NCI-H2227 (cell line): ENCODE results near the gene RNF26.

Source experiments
- DNase-seq: peaks from one replicate; lab custom pipeline; 2025; ENCODE audit not compliant: unreplicated experiment; lab: John Stamatoyannopoulos, UW

The RNF26 gene

DNA sequence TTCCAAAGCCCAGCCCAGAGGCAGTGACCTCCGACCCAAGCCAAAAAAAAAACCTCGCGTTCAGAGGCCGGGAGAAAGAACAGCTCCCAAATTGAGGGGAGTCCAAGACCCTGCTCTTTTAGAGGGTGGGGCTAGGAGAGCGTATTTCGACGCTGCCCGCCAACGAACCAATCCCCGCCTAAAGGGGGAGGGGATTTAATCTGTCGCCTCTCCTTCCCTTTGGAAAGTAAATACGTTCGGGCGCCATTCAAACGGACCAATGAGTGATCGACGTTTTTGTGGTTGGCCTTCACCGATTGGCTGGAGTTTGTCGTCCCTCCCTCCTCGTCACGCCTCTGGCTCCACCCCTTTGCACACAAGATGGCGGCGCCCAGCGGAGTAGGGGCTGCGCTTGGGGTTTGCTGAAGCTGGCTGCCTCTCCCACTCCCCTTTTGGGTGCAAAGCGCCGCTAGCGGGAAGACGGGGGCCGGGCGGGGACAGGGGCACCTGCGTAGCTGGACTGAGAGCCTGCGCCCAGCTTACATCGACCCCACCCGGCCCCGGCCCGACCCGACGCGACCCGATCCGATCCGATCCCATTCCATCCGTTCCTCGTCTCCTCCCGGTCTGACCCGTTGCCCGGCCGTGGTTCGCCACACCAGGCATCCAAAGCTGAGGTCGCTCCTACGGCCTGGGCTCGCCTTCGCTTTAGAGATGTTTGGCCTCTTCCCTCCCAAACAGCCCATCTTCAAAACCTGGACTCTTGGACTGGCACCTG is at the start of gene RNF26:
Gene RNF26, plus strand, starts transcription at position 354 of the 757 bp plus-strand sequence. CDS start 596 bp downstream, outside the sequence.
- DNase-seq, result peak; percentile 96

DNA sequence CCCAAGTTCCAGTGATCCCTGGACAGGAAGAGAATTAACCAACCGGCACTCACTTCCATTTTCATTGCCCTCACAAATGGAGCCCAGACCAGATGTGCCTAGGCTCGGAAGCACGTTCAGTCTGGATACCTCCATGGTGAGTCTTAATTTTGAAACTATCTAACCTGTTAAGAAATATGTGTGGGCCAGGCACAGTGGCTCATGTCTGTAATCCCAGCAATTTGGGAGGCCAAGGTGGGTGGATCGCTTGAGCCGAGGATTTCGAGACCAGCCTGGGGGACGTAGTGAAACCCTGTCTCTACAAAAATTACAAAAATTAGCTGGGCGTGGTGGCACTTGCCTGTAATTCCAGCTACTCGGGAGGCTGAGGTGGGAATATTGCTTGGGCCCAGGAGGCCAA is 48.9 kb upstream of the RNF26 start:
- DNase-seq, result no peak

DNA sequence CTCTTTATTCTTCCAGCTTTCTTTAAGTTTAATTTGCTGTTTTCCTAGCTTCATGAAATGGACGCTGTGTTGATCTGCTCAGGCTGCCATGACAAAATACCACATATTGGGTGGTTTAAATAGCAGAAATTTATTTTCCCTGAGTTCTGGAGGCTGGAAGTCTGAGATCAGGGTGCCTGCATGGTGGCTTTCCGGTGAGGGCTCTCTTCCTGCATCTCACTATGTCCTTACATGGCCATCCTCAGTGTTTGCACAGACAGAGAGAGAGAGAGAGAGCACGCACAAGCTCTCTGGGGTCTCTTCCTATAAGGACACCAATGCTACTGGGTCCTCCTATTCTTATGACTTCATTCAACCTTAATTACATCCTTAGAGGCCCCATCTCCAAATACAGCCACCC is 46.1 kb upstream of the RNF26 start:
- no peak for DNase-seq

DNA sequence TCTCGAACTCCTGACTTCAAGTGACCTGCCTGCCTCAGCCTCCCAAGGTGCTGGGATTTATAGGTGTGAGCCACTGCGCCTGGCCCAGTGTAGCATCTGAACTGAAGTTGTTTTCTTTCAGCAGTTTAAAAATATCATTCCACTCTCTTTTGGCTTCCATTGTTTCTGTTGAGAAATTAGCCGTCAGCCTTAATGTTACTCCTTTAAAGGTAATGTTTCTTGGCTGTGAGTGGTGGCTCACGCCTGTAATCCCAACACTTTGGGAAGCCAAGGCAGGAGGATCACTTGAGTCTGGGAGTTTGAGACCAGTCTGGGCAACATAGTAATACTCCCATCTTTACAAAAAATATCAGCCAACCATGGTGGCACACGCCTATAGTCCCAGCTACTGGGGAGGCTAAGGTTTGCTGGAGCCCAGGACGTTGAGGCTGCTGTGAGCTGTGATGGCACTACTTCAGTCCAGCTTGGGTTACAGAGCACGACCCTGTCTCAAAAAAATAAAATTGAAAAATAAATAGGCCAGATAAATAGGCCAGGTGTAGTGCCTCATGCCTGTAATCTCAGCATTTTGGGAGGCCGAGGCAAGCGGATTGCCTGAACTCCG is 43.3 kb upstream of the RNF26 start:
- no peak for DNase-seq

GRCh38 chr11:119293461-119293860 is 40.9 kb upstream of the RNF26 start:
- DNase-seq, result no peak

- DNase-seq, result no peak
These were observed 39.1 kb upstream of the RNF26 start for GRCh38 chr11:119295178-119295577.

DNA sequence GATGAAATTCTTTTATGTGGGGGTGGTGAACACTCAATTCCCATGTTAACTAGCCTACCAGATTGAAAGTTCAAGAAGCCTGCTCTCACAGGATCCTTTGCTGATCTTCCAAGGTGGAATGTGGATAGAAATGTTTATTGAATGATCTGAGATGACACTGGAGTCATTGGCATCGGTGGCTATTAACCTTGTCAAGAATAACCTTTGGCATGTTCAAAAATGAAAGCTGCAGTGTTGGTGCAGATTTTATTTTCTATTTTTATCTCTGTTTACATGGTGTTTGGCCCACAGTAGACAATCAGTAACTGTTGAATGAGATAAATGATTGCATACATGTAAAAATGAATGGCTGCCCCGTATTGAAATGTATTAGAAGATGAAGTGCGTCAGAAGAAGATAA is 36.4 kb upstream of the RNF26 start:
- DNase-seq, result no peak

DNA sequence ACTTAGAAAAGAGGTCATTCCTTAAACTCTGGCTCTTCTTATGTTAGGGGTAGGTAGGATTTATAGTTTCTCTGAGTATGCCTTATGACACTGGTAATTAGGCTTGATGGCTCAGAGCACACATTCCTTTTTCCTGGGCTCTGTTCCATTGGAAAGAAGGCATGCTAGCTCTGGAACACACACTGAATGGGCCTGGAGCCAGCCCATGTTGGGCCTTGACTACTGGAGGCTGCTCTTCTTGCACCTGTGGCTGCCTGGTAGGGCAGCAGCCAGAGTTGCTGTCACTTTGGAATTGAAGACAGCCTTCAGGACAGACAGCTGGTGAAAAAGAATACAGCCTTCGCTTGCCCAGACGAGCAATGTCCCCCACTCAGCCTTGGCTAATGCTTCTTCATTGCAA is 35.6 kb upstream of the RNF26 start:
- DNase-seq, result no peak

DNA sequence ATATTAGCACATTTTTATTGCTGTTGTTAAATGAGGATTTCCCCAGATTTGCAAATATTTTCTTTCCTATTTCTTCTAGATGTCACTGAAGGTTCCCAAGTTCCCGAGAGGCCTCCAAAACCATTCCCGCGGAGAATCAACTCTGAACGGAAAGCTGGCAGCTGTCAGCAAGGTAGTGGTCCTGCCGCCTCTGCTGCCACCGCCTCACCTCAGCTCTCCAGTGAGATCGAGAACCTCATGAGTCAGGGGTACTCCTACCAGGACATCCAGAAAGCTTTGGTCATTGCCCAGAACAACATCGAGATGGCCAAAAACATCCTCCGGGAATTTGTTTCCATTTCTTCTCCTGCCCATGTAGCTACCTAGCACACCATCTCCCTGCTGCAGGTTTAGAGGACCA is 34.9 kb upstream of the RNF26 start:
- DNase-seq, result no peak

DNA sequence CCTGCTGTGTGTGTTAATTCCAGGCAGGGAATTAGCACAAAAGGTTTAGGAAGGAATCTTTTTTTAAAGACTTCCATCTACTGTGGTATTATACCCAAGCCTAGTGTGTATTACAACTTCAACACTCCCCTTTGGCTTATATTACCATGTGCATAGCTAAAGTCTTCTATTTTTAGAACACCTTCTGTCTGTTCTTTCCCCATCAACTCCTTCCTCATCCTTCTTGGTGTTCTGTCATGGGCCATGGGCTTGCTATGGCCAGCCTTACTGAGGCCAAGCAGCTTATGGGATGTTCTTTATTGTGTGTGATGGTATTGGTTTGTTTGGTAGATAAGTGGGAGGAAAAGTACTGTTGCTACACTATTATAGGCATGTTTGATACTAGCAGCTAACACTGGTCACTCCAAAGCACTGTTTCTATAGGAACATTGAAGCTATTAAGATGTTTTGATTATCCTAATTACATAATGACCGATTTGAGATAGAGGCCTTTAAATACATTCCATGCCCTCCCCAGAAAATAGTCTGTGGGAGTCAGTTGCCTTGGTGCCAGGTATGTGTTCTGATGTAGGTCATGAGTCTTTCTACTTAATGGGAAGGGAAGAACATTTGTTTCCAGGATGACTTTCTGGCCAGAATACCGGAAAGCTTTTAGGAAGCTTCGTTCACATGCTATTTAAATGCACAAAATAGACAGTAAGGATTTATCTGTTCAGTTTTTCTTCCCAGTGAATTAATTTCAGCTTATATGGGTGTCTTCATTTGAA is 33.9 kb upstream of the RNF26 start:
- no peak for DNase-seq

- no peak for DNase-seq
These were observed 31.1 kb upstream of the RNF26 start for GRCh38 chr11:119303227-119303718.

DNA sequence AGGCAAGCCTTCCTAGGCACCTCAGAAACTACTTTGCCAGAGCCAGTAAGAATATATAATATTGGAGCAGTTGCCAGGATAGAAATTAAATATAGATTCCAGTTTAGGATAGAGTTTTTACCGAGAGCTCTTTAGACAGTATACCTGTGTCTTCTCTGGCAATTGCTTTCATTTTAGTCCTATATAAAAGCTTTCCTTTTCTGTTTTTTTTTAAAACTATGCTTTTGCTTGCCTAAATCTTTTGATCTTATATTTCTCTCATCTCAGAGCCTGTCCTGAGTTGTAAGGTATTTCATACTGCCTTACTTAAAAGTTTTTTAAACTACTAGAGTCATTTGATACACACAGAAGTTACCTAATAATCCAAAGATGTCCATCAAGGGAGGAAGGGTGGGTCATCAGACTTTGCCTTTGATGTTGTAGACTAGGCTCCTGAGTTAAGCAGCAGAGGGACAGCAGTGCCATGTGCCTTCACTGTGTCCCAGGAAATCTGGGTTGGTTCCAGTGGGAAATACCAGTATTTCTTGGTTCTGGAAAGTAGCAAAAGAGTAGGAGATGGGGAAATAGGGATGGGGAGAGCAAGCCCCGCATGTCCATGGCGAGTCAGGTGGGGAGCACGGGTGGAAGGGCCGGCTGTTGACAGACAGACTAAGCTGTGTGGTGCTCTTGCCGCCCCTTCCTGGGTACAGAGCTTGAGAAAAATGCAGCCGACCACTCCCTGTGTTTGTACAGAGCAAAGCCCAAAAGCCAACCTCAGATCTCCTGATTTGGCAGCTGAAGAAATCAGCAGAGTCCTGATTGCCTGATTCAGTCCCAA is 28.6 kb upstream of the RNF26 start:
- DNase-seq, result no peak

GRCh38 chr11:119306373-119306890 is 27.9 kb upstream of the RNF26 start:
- no peak for DNase-seq

DNA sequence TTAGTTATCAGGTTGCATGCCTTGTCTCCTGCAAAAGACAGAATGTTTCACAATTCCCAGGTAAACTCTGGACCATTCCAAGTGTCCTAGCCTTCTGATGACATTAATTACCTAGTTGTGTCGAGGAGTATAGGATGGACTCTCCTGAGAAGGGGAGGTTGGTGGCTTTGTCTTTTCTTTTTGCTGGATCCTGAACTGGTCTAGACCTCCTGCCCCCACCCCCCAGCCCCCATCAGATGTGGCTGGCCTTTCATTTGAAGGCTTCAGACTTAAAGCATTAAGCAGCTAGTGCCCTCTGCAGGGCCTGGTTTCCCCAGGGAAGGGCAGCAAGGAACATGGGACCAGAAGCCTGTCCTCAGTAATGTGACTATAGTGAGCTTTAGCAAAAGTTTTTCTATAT is 27.1 kb upstream of the RNF26 start:
- DNase-seq, result no peak

GRCh38 chr11:119307974-119308373 is 26.4 kb upstream of the RNF26 start:
- no peak for DNase-seq

DNA sequence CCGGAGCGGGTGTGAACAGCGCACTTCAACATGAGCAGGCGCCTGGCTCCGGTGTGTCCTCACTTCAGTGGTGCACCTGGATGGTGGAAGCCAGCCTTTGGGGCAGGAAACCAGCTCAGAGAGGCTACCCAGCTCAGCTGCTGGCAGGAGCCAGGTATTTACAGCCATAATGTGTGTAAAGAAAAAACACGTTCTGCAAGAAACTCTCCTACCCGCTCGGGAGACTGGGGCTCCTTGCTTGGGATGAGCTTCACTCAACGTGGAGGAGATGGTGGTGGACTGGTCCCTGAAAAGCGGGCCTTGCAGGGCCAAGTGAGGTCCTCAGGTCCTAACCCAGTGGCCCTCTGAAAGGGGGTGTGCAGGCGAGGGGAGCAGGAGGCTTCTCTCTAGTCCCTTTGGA is 24.9 kb upstream of the RNF26 start:
- no peak for DNase-seq

DNA sequence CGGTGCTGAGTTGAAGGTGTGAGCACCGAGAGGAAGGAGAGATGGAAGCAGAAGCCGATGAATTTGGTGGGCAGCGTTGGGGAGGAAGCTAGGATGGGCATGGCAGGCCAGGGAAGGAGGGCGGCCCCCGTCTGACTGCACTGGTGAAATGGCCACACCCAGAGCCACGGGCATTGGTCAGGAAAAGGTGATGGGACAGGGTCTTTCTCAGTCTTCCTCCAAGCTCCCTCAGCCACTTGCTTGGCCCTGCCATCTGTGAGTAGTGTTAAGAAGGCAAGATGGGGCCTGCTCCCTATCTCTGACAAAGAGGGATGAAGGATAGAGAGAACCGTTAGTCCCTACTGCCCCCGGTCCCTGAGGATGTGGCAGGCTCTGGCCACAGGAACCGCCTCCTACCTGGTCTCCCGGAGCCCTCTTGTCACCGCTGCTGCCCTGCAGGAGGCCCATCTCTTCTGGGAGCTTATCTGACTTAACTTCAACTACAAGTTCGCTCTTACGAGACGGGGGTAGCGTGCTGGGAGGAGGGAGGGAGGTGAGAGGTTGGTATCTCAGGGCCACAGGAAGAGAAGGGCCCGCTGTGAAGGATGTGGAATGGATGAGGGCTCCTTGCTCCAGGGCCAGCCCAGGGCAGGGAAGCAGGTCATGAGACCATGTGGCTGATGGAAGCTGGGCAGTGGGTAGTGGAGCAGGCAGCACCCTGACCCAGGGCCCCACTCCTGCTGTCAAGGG is 24.2 kb upstream of the RNF26 start:
- DNase-seq, result no peak

DNA sequence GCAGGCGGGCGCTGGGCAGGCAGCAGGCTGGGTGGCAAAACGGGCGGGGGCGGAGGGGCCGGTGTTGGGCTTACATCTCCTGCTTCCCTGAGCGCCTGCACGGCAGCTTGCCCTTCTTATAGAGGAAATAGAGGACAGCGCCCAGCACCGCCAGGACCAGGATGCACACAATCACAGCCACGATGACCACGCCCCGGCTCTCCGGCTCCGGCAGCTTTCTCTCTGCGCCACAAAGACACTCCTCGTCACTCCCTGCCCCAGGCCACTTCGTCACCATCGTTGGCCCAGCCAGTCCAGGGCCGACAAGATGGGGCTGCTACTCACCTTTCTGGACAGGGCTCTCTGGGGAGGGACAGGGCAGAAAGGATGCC is 23.7 kb upstream of the RNF26 start:
- DNase-seq, result no peak

GRCh38 chr11:119314726-119315125 is 19.6 kb upstream of the RNF26 start:
- DNase-seq, result no peak
